ENCODE data around the gene SLCO4A1.

DNA sequence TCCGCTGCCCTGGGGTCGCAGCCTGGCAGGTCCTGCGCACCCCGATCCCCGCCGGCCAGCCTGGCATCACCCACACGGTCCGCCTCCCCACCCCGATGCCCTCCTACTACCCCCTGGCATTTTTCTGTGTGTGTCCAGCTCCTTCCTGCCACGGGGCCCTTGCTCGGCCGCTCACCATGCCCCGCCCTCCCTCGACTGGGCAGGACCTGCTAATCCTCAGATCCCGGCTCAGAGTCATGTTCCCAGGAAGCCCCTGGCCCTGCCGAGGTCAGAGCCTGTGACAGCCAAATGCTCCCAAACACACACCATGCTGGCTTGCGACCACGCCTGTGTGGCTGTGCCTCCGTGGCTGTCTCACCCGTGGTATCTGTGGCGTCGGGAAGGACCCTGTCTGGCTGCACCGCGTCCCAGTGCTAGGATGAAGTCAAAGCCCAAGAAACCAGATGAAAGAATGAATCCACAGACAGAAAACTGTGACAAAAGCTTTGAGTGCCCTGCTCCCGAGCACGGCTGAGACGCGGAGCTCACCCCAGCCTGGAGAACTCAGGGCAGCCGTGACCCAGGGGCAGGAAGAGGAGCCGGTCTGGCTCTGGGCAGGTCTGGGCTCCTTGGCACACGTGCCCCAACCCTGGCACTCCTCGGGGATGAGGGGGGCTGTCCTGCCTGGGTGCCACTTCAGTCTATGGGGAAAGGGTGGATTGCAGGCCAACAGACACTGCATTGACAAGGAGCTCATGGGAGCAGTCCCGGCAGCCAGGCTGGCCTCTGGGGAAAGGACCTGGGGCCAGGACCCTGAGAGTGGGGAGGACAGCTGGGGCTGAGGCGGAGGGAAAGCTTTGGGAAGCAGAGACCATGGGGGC is 20.8 kb upstream of the SLCO4A1 start:
- TF ChIP-seq, protein P1, sequence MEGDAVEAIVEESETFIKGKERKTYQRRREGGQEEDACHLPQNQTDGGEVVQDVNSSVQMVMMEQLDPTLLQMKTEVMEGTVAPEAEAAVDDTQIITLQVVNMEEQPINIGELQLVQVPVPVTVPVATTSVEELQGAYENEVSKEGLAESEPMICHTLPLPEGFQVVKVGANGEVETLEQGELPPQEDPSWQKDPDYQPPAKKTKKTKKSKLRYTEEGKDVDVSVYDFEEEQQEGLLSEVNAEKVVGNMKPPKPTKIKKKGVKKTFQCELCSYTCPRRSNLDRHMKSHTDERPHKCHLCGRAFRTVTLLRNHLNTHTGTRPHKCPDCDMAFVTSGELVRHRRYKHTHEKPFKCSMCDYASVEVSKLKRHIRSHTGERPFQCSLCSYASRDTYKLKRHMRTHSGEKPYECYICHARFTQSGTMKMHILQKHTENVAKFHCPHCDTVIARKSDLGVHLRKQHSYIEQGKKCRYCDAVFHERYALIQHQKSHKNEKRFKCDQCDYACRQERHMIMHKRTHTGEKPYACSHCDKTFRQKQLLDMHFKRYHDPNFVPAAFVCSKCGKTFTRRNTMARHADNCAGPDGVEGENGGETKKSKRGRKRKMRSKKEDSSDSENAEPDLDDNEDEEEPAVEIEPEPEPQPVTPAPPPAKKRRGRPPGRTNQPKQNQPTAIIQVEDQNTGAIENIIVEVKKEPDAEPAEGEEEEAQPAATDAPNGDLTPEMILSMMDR (IDR thresholded peaks at IDR 0.05), result no peak
- TF ChIP-seq EP300 (IDR thresholded peaks at IDR 0.05) (no peak), POLR2A (IDR thresholded peaks at IDR 0.05) (no peak), POLR2AphosphoS5 (IDR thresholded peaks at IDR 0.05) (no peak)

All from sigmoid colon (tissue), 4 donors.